ENCODE measurements around the gene ELOB.

DNA sequence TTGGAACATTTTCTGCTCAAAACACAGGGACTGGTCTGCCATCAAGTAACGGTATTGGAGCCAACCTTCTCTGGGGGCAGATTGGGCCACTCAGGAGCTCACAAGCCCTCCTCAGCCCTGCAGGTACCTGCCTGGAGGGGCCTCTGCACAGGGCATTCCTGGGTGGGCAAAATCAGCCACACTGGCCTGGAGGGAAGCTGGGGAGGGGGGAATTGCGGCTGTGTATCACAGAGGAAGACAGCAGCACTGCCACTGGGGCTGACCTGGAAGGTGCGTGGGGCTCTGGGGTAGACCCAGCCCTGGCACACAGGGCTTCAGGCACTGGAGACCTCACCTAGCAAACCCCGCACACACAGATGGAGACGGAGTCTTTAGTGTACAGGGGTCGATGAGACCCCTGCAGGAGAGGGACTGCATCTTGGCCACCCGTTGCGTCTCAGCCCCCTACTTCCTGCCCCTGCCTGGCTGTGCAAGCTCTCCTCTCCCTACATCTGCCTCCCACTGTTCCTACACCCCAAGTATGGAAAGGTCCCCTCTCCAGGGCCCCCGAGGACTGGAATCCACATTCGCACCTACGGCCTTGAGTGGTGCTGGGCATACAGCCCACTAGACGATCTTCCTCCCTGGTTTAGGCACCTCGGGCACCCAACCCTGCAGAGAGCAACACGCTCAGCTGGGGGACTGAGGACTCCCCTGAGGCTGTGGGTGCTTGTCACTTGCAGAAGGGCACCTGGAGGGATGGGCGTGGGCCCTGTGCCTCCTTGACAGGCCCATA lies 31.8 kb downstream of the ELOB start:
- TF ChIP-seq CREB1 (IDR thresholded peaks at IDR 0.05) (no peak), CREB1 (CRISPR knock-in tag; IDR thresholded peaks at IDR 0.05) (no peak), ETV6 (CRISPR knock-in tag; conservative IDR thresholded peaks at IDR 0.05) (no peak), ZNF883 (CRISPR knock-in tag; IDR thresholded peaks at IDR 0.05; ENCODE audit: not compliant biosample characterization) (no peak), SP1 (IDR thresholded peaks at IDR 0.05) (no peak), SP1 (CRISPR knock-in tag; IDR thresholded peaks at IDR 0.05) (no peak)

Measured in HepG2 (cell line).